ENCODE data around the gene SNX13.

Gene SNX13

GRCh38 chr7:17907014-17907413 lies 33.3 kb downstream of the SNX13 start:
- no peak overlapping the region for H3K4me3 ChIP-seq (ENCODE audit: low read depth, low read length)
- TF ChIP-seq MAX (IDR thresholded peaks at IDR 0.05; ENCODE audit: low read depth, low read length) = no peak
- TF ChIP-seq CTCF (IDR thresholded peaks at IDR 0.05; ENCODE audit: low read depth, low read length) = no peak
- TF ChIP-seq POLR2A (IDR thresholded peaks at IDR 0.05; ENCODE audit: extremely low read depth, insufficient read length) = no peak
- no peak for TF ChIP-seq MYC (IDR thresholded peaks at IDR 0.05; ENCODE audit: low read depth, low read length)
- no peak for DNase-seq (ENCODE audit: low read depth)

- DNase-seq (ENCODE audit: low read depth) = no peak
- no peak overlapping the region for H3K4me3 ChIP-seq (ENCODE audit: low read depth, low read length)
- TF ChIP-seq CTCF (IDR thresholded peaks at IDR 0.05; ENCODE audit: low read depth, low read length) (no peak), MAX (IDR thresholded peaks at IDR 0.05; ENCODE audit: low read depth, low read length) (no peak), POLR2A (IDR thresholded peaks at IDR 0.05; ENCODE audit: extremely low read depth, insufficient read length) (no peak), MYC (IDR thresholded peaks at IDR 0.05; ENCODE audit: low read depth, low read length) (no peak)
Observed at GRCh38 chr7:17903337-17903736, 37.0 kb downstream of the SNX13 start.

GRCh38 chr7:17902599-17902998 lies 37.7 kb downstream of the SNX13 start:
- no peak overlapping the region for H3K4me3 ChIP-seq (ENCODE audit: low read depth, low read length)
- TF ChIP-seq MAX (IDR thresholded peaks at IDR 0.05; ENCODE audit: low read depth, low read length) (no peak), MYC (IDR thresholded peaks at IDR 0.05; ENCODE audit: low read depth, low read length) (no peak), CTCF (IDR thresholded peaks at IDR 0.05; ENCODE audit: low read depth, low read length) (no peak), POLR2A (IDR thresholded peaks at IDR 0.05; ENCODE audit: extremely low read depth, insufficient read length) (no peak)
- no peak for DNase-seq (ENCODE audit: low read depth)

- no peak overlapping the region for H3K4me3 ChIP-seq (ENCODE audit: low read depth, low read length)
- DNase-seq (ENCODE audit: low read depth) = no peak
- TF ChIP-seq POLR2A (IDR thresholded peaks at IDR 0.05; ENCODE audit: extremely low read depth, insufficient read length) = no peak
- TF ChIP-seq MAX (IDR thresholded peaks at IDR 0.05; ENCODE audit: low read depth, low read length) = no peak
- TF ChIP-seq MYC (IDR thresholded peaks at IDR 0.05; ENCODE audit: low read depth, low read length) = no peak
- TF ChIP-seq CTCF (IDR thresholded peaks at IDR 0.05; ENCODE audit: low read depth, low read length) = no peak
Observed at GRCh38 chr7:17900464-17900863, 39.8 kb downstream of the SNX13 start.

GRCh38 chr7:17898111-17898510 lies 42.2 kb downstream of the SNX13 start:
- DNase-seq (ENCODE audit: low read depth) = no peak
- TF ChIP-seq POLR2A (IDR thresholded peaks at IDR 0.05; ENCODE audit: extremely low read depth, insufficient read length) = no peak
- H3K4me3 ChIP-seq (ENCODE audit: low read depth, low read length) = no peak overlapping the region

GRCh38 chr7:17887286-17887685 lies 53.0 kb downstream of the SNX13 start:
- H3K4me3 ChIP-seq (ENCODE audit: low read depth, low read length) = no peak overlapping the region
- no peak for TF ChIP-seq MYC (IDR thresholded peaks at IDR 0.05; ENCODE audit: low read depth, low read length)
- TF ChIP-seq MAX (IDR thresholded peaks at IDR 0.05; ENCODE audit: low read depth, low read length) = no peak
- no peak for TF ChIP-seq POLR2A (IDR thresholded peaks at IDR 0.05; ENCODE audit: extremely low read depth, insufficient read length)
- TF ChIP-seq CTCF (IDR thresholded peaks at IDR 0.05; ENCODE audit: low read depth, low read length) = no peak
- no peak for DNase-seq (ENCODE audit: low read depth)
